Aorta (tissue), 5 donors: ENCODE results near the gene AREL1. TPM values are rescaled to one million over a fixed set of nuclear protein-coding genes. Genes with fewer than 3 reads are reported as not detected.

Experiments used
- ATAC-seq: fragments of 200-7000 bp; cut with Tn5 transposase; one replicate; pipeline ENCODE4 v1.9.1; 2022; ENCODE audit warnings: moderate library complexity; ENCODE audit not compliant: low FRiP score
- DNase-seq, 2 donors: peaks; one replicate each; pipeline ENCODE4 v3.0.0-alpha.2; 2020
- H3K27ac ChIP-seq, 2 donors: one replicate each; pipeline ENCODE4 v1.5.1; 2013; ENCODE audit warnings: low read length in 2 of 2, mild to moderate bottlenecking in 2 of 2, moderate library complexity in 2 of 2, control low read depth in 1 of 2, inconsistent platforms in 1 of 2, low read depth in 1 of 2
- H3K27me3 ChIP-seq, 2 donors: one replicate each; pipeline ENCODE4 v1.6.1; 2013; ENCODE audit warnings: control low read depth in 1 of 2, low read length in 1 of 2, mild to moderate bottlenecking in 1 of 2, moderate library complexity in 1 of 2; ENCODE audit not compliant: insufficient read depth in 2 of 2, control insufficient read depth in 1 of 2
- H3K36me3 ChIP-seq, 2 donors: one replicate each; pipeline ENCODE4 v1.6.1; 2013; ENCODE audit warnings: control low read depth in 1 of 2, low read length in 1 of 2, mild to moderate bottlenecking in 1 of 2; ENCODE audit not compliant: insufficient read depth in 2 of 2, control insufficient read depth in 1 of 2
- H3K4me1 ChIP-seq, 2 donors: one replicate each; pipeline ENCODE4 v1.6.1; 2013; ENCODE audit warnings: low read length in 2 of 2, control low read depth in 1 of 2, mild to moderate bottlenecking in 1 of 2, moderate library complexity in 1 of 2; ENCODE audit not compliant: insufficient read depth in 2 of 2, control insufficient read depth in 1 of 2
- H3K4me3 ChIP-seq, 2 donors: one replicate each; pipeline ENCODE4 v1.5.1; 2013; ENCODE audit warnings: low read length in 2 of 2, control low read depth in 1 of 2, mild to moderate bottlenecking in 1 of 2
- H3K9me3 ChIP-seq: one replicate; pipeline ENCODE4 v1.6.1; 2013; ENCODE audit warnings: mild to moderate bottlenecking, low read length; ENCODE audit not compliant: control insufficient read depth
- WGBS, 2 donors: extraction: QIAGEN DNeasy Blood & Tissue Kit; methylation state at CpG; one replicate each; pipeline ENCODE4 v1.1.7; 2013; 5-methylcytosine and 5-hydroxymethylcytosine counted together
- intact Hi-C, 2 donors: fragments of 100-400 bp; cut with DNase I; formaldehyde crosslinking; loops; one replicate each; pipeline versions ENCODE4 v1.14.2 to v1.15.0; 2022
- polyA plus RNA-seq, 2 donors: library from polyadenylated mRNA; stranded (reverse); fragments of 200-250 nt; gene quantifications; one replicate each; pipeline ENCODE4 v1.2.3, GENCODE V29; 2013
- total RNA-seq, 2 donors: library from RNA; stranded (reverse); fragmentation: NEBNext Ultra II Directional; extraction: Animal tissue kit (Norgen Biotek cat#: 25700); gene quantifications; one replicate each; pipeline ENCODE4 v1.2.1, GENCODE V29; 2021
- donor health status: healthy with polysubstance abuse.
- donor health status: Bipolar disorder and iron deficiency.
- donor health status: DM: no; HTN: no; CAD: no.
- donor health status: DM: no; HTN: no; CAD: no.
- donor health status: DM: yes; HTN: yes; CAD: no.

Gene AREL1
- total and polyA plus RNA-seq, 4 donors: 3.9 to 35.7 (median 21.9) TPM

GRCh38 chr14:74735125-74735524 is 22.2 kb upstream of the AREL1 start:
- no peak for ATAC-seq
- Histone ChIP-seq H3K4me1 (no peaks in the 10 kb centered on the region), H3K36me3 (peaks cover 3% of the 10 kb centered on the region in 2 donors), H3K4me3 (no peak overlapping the region), H3K27me3 (no peaks in the 10 kb centered on the region), H3K9me3 (no peaks in the 10 kb centered on the region), H3K27ac (no peak overlapping the region)
- intact Hi-C loops: no loop called here
- 92 to 94% methylated on average over 4 of the region's 4 CpGs for WGBS, 2 donors
- DNase-seq: no peak

GRCh38 chr14:74733221-74733620 is 20.3 kb upstream of the AREL1 start:
- peaks cover 3% of the 10 kb centered on the region in 2 donors for H3K36me3 ChIP-seq
- intact Hi-C loops: no loop called here
- H3K4me1 ChIP-seq: no peaks in the 10 kb centered on the region
- no peak for DNase-seq
- H3K9me3 ChIP-seq: no peaks in the 10 kb centered on the region
- no peak overlapping the region for H3K27ac ChIP-seq
- no peaks in the 10 kb centered on the region for H3K27me3 ChIP-seq
- WGBS, 2 donors: 89% methylated on average over 3 of the region's 3 CpGs
- no peak for ATAC-seq
- no peak overlapping the region for H3K4me3 ChIP-seq

GRCh38 chr14:74732387-74732786 is 19.5 kb upstream of the AREL1 start:
- H3K27ac ChIP-seq: no peak overlapping the region
- 87 to 97% methylated on average over 2 of the region's 2 CpGs for WGBS, 2 donors
- H3K36me3 ChIP-seq: peaks cover 3% of the 10 kb centered on the region in 2 donors
- intact Hi-C loops: no loop called here
- no peaks in the 10 kb centered on the region for H3K27me3 ChIP-seq
- ATAC-seq (no peak), DNase-seq (no peak)
- no peaks in the 10 kb centered on the region for H3K9me3 ChIP-seq
- H3K4me1 ChIP-seq: no peaks in the 10 kb centered on the region
- no peak overlapping the region for H3K4me3 ChIP-seq

GRCh38 chr14:74723134-74723533 is 10.3 kb upstream of the AREL1 start:
- no peak overlapping the region for H3K27ac ChIP-seq
- H3K4me3 ChIP-seq: no peak overlapping the region
- H3K36me3 ChIP-seq: no peaks in the 10 kb centered on the region
- no peak for ATAC-seq
- WGBS, 2 donors: 90 to 96% methylated on average over 3 of the region's 3 CpGs
- DNase-seq: no peak
- intact Hi-C loops: no loop called here
- no peaks in the 10 kb centered on the region for H3K27me3 ChIP-seq
- no peaks in the 10 kb centered on the region for H3K4me1 ChIP-seq
- no peaks in the 10 kb centered on the region for H3K9me3 ChIP-seq

GRCh38 chr14:74720526-74720925 is 7.6 kb upstream of the AREL1 start:
- Histone ChIP-seq H3K36me3 (no peaks in the 10 kb centered on the region), H3K9me3 (no peaks in the 10 kb centered on the region), H3K27ac (no peak overlapping the region), H3K27me3 (no peaks in the 10 kb centered on the region), H3K4me1 (no peaks in the 10 kb centered on the region), H3K4me3 (no peak overlapping the region)
- no peak for DNase-seq
- no peak for ATAC-seq
- intact Hi-C loops: no loop called here

- peaks cover 0 to 2% of the 10 kb centered on the region in 2 donors for H3K36me3 ChIP-seq
- H3K27ac ChIP-seq: peak overlapping the region in 1 of 2 donors; percentile 25
- no peak for ATAC-seq
- H3K27me3 ChIP-seq: no peaks in the 10 kb centered on the region
- no peaks in the 10 kb centered on the region for H3K4me1 ChIP-seq
- intact Hi-C loops: loop anchor here (2.0 to 10.0 kb wide), 5 partner anchors 41 to 211 kb away; partner anchors contain the start of gene LTBP2 (in 2 of the 2)
- WGBS, 2 donors: 12 to 13% methylated on average over 6 of the region's 6 CpGs
- no peak for DNase-seq
- H3K4me3 ChIP-seq: peak overlapping the region; percentile 72 to 91
- no peaks in the 10 kb centered on the region for H3K9me3 ChIP-seq
Observed at GRCh38 chr14:74713395-74713735, 485 bp upstream of the AREL1 start.

GRCh38 chr14:74711651-74712050 is 1.2 kb downstream of the AREL1 start:
- 57 to 62% methylated on average over 5 of the region's 5 CpGs for WGBS, 2 donors
- ATAC-seq: no peak

GRCh38 chr14:74710480-74710879 is 2.4 kb downstream of the AREL1 start:
- intact Hi-C loops: loop anchor here (5.0 to 10.0 kb wide), 4 partner anchors 38 to 208 kb away; partner anchors contain the start of gene LTBP2 (in 1 of the 2)
- Histone ChIP-seq H3K27me3 (no peaks in the 10 kb centered on the region), H3K4me3 (no peak overlapping the region), H3K27ac (no peak overlapping the region), H3K4me1 (peaks cover 0 to 3% of the 10 kb centered on the region in 2 donors), H3K36me3 (peaks cover 0 to 2% of the 10 kb centered on the region in 2 donors), H3K9me3 (no peaks in the 10 kb centered on the region)
- WGBS, 2 donors: 96% methylated on average over 1 of the region's 1 CpG
- ATAC-seq (no peak), DNase-seq (no peak)

More at GRCh38 chr14:74711651-74712050, 1.2 kb downstream of the AREL1 start:
- Histone ChIP-seq H3K27me3 (no peaks in the 10 kb centered on the region), H3K27ac (no peak overlapping the region), H3K9me3 (no peaks in the 10 kb centered on the region), H3K36me3 (peaks cover 0 to 2% of the 10 kb centered on the region in 2 donors), H3K4me1 (no peaks in the 10 kb centered on the region), H3K4me3 (no peak overlapping the region)
- intact Hi-C loops: loop anchor here (2.0 to 10.0 kb wide), 5 partner anchors 39 to 209 kb away; partner anchors contain the start of gene LTBP2 (in 2 of the 2)
- DNase-seq: no peak

- WGBS, 2 donors: 40 to 41% methylated on average over 5 of the region's 5 CpGs
- no peak for ATAC-seq
- H3K9me3 ChIP-seq: no peaks in the 10 kb centered on the region
- intact Hi-C loops: no loop called here
- no peak overlapping the region for H3K27ac ChIP-seq
- no peaks in the 10 kb centered on the region for H3K36me3 ChIP-seq
- DNase-seq: no peak
- H3K4me1 ChIP-seq: peaks cover 2 to 8% of the 10 kb centered on the region in 2 donors
- H3K27me3 ChIP-seq: no peaks in the 10 kb centered on the region
- H3K4me3 ChIP-seq: no peak overlapping the region
Observed at GRCh38 chr14:74705613-74706500, 7.0 kb downstream of the AREL1 start.
